HEK293T (cell line): ENCODE results near the gene ARHGAP26.

Source experiments
- CTCF ChIA-PET: fragments of 350-600 bp; formaldehyde crosslinking; extraction: SDS; loops from one replicate; lab custom pipeline; 2021; ENCODE audit warnings: antibody characterized with exemption, inconsistent platforms; lab: Yijun Ruan, JAX
- POLR2A ChIA-PET: fragments of 350-600 bp; formaldehyde crosslinking; extraction: SDS; loops from one replicate; lab custom pipeline; 2020; ENCODE audit warnings: antibody characterized with exemption, inconsistent platforms; lab: Yijun Ruan, JAX
- DNase-seq: peaks from one replicate; pipeline ENCODE4 v3.0.0; 2012; ENCODE audit warnings: mixed read lengths; ENCODE audit errors: extremely low spot score
- ARNT ChIP-seq: fragments of 450-650 bp; IDR thresholded peaks from 2 replicates; pipeline ENCODE4 v1.6.1; 2017; ENCODE audit warnings: mild to moderate bottlenecking
- BHLHE40 ChIP-seq: fragments of 450-650 bp; IDR thresholded peaks from 2 replicates; pipeline ENCODE4 v1.6.1; 2016; ENCODE audit warnings: mild to moderate bottlenecking, moderate library complexity, borderline replicate concordance
- CTBP1 ChIP-seq: fragments of 450-650 bp; IDR thresholded peaks from 2 replicates; pipeline ENCODE4 v1.6.1; 2016; ENCODE audit warnings: borderline replicate concordance
- ELF4 ChIP-seq: fragments of 450-650 bp; IDR thresholded peaks from 2 replicates; pipeline ENCODE4 v1.6.1; 2017; ENCODE audit warnings: antibody characterized with exemption
- FOXA1 ChIP-seq: fragments of 450-650 bp; IDR thresholded peaks from 2 replicates; pipeline ENCODE4 v1.6.1; 2016; ENCODE audit warnings: mild to moderate bottlenecking
- FOXK2 ChIP-seq: fragments of 450-650 bp; IDR thresholded peaks from 2 replicates; pipeline ENCODE4 v1.6.1; 2016; ENCODE audit warnings: mild to moderate bottlenecking
- FOXM1 ChIP-seq: fragments of 450-650 bp; IDR thresholded peaks from 2 replicates; pipeline ENCODE4 v1.6.1; 2017; ENCODE audit warnings: mild to moderate bottlenecking, borderline replicate concordance
- HDGF ChIP-seq: fragments of 450-650 bp; IDR thresholded peaks from 2 replicates; pipeline ENCODE4 v1.6.1; 2017; ENCODE audit warnings: antibody characterized with exemption, borderline replicate concordance
- L3MBTL2 ChIP-seq: fragments of 450-650 bp; conservative IDR thresholded peaks from 2 replicates; pipeline ENCODE4 v1.6.1; 2016; ENCODE audit warnings: mild to moderate bottlenecking
- LEF1 ChIP-seq: fragments of 450-650 bp; IDR thresholded peaks from 2 replicates; pipeline ENCODE4 v1.6.1; 2017; ENCODE audit warnings: mild to moderate bottlenecking, borderline replicate concordance
- NFRKB ChIP-seq: fragments of 450-650 bp; IDR thresholded peaks from 2 replicates; pipeline ENCODE4 v1.6.1; 2016; ENCODE audit warnings: mild to moderate bottlenecking, moderate library complexity
- PKNOX1 ChIP-seq: fragments of 450-650 bp; IDR thresholded peaks from 2 replicates; pipeline ENCODE4 v1.6.1; 2016
- SP1 ChIP-seq: fragments of 450-650 bp; IDR thresholded peaks from 2 replicates; pipeline ENCODE4 v1.6.1; 2017
- SUZ12 ChIP-seq: fragments of 450-650 bp; IDR thresholded peaks from 2 replicates; pipeline ENCODE4 v1.6.1; 2016; ENCODE audit warnings: mild to moderate bottlenecking
- TARDBP ChIP-seq: fragments of 450-650 bp; IDR thresholded peaks from 2 replicates; pipeline ENCODE4 v1.6.1; 2016
- ZNF384 ChIP-seq: fragments of 450-650 bp; IDR thresholded peaks from 2 replicates; pipeline ENCODE4 v1.6.1; 2016

Gene ARHGAP26

GRCh38 chr5:143130613-143131305, 360.6 kb downstream of the ARHGAP26 start:
- TF ChIP-seq PKNOX1 (no peak), ELF4 (no peak), SUZ12 (no peak), L3MBTL2 (no peak), CTBP1 (no peak), LEF1 (no peak), TARDBP (no peak), ZNF384 (no peak), FOXA1 (no peak), HDGF (no peak)
- ChIA-PET POLR2A (interaction anchor here (1.4 kb wide), 1 partner anchor 12 kb away, joined by 3 read pairs; no protein-coding TSS in a partner anchor), CTCF (interaction anchor here (0.7 to 2.5 kb wide), 5 partner anchors 12 to 431 kb away, joined by 3 to 13 read pairs (median 4); no protein-coding TSS in a partner anchor)
- no peak for DNase-seq

DNA sequence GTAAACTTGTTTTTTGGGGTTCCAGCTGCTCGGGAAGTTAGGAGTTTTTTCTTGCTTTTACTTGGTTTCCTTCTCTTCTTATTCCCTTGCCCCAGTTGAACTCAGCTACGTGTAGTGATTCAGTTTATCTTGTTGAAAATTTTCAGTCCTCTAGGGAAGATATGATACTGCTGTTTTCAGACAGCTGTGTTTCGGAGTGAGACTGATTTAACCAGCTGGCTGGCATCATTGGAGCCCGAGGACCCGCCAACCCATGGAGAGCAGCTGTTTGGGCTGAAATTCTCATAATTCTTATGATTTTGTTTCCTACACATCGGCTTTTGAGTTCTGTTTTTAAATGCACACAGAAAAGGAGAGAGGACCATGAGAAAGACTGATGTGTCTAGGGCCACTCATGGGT, 361.8 kb downstream of the ARHGAP26 start:
- no peak for DNase-seq
- TF ChIP-seq CTBP1 (no peak), BHLHE40 (no peak), PKNOX1 (no peak), FOXA1 (no peak), SP1 (no peak), FOXK2 (no peak), FOXM1 (no peak), TARDBP (no peak), SUZ12 (no peak), L3MBTL2 (no peak), ZNF384 (no peak)
- ChIA-PET CTCF (interaction anchor here (0.8 to 1.9 kb wide), 2 partner anchors 11 to 273 kb away, joined by 3 to 5 read pairs; no protein-coding TSS in a partner anchor), POLR2A (interaction anchor here (1.2 kb wide), 1 partner anchor 272 kb away, joined by 3 read pairs; no protein-coding TSS in a partner anchor)

DNA sequence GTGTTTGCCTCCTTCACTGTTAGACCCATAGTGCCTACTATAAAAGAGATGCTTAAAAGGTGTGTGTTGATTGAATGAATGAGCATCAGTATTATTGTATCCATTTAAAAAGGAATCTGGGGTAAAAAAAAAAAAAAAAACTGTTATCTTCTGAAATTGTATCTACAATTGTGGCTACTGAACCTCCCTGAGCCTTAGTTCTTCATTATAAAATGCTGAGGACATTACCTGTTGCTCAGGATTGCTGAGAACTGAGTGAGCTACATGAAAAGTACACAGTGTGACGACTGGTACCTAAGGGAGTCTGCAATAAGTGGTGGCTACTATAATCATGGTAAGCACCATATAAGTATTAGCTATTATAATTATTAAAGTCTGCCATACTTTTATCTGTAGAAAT, 362.6 kb downstream of the ARHGAP26 start:
- CTCF ChIA-PET, result interaction anchor here (0.6 to 0.7 kb wide), 2 partner anchors 95 to 308 kb away, joined by 3 read pairs; no protein-coding TSS in a partner anchor
- TF ChIP-seq LEF1 (no peak), CTBP1 (no peak), ARNT (no peak), BHLHE40 (no peak), PKNOX1 (no peak), FOXA1 (no peak), ELF4 (no peak), L3MBTL2 (no peak), TARDBP (no peak), HDGF (no peak), FOXM1 (no peak)
- no peak for DNase-seq
- POLR2A ChIA-PET, result no interaction called here

GRCh38 chr5:143133721-143134120, 363.5 kb downstream of the ARHGAP26 start:
- no peak for DNase-seq
- TF ChIP-seq FOXK2 (no peak), PKNOX1 (no peak), ELF4 (no peak)
- ChIA-PET CTCF (interaction anchor here (0.7 kb wide), 1 partner anchor 94 kb away, joined by 3 read pairs; no protein-coding TSS in a partner anchor), POLR2A (no interaction called here)

GRCh38 chr5:143134269-143134668, 364.1 kb downstream of the ARHGAP26 start:
- TF ChIP-seq SP1 (no peak), NFRKB (no peak), CTBP1 (no peak), TARDBP (no peak), SUZ12 (no peak), LEF1 (no peak), FOXA1 (no peak), ARNT (no peak), FOXK2 (no peak), ZNF384 (no peak), BHLHE40 (no peak), L3MBTL2 (no peak), ELF4 (no peak), FOXM1 (no peak), HDGF (no peak)
- ChIA-PET POLR2A (no interaction called here), CTCF (no interaction called here)
- no peak for DNase-seq

GRCh38 chr5:143134900-143135299, 364.7 kb downstream of the ARHGAP26 start:
- ChIA-PET CTCF (no interaction called here), POLR2A (no interaction called here)
- TF ChIP-seq ARNT (no peak), FOXM1 (no peak), BHLHE40 (no peak), ZNF384 (no peak), TARDBP (no peak)
- no peak for DNase-seq
